ENCODE results near the gene EFCAB8. TPM values are rescaled to one million over a fixed set of nuclear protein-coding genes. Genes with fewer than 3 reads are reported as not detected.
"Not testable (repeated sequence)": the region's sequence is repeated elsewhere in the genome, so short reads cannot be mapped to it uniquely, and the experiment has no call there.

Gene EFCAB8
- total RNA-seq, 1 donor from 2014 or later = 1.0 TPM

GRCh38 chr20:32957459-32957858, 98.7 kb downstream of the EFCAB8 start:
- DNase-seq (ENCODE audit: low spot score) = no peak

DNA sequence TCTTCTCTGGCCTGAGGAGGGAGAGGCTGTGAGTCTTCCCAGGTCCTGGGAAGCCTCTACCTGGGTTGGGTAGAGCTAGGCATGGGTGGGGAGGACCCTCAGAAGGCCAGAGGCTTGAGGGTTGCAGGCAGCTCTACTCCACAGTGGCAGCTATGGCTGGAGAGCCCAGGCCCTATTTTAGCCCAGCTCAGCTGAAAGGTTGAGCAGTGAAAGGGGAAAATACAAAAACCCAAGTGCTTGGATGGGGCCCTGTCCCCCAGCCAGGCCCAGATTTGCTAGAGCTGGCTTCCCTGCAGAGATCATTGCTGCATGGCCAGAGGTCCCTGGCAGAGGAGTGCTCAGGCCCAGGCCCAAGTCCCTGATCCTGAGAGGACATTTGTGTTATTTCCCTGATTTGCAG, 99.9 kb downstream of the EFCAB8 start:
- DNase-seq (ENCODE audit: low spot score) = no peak

DNA sequence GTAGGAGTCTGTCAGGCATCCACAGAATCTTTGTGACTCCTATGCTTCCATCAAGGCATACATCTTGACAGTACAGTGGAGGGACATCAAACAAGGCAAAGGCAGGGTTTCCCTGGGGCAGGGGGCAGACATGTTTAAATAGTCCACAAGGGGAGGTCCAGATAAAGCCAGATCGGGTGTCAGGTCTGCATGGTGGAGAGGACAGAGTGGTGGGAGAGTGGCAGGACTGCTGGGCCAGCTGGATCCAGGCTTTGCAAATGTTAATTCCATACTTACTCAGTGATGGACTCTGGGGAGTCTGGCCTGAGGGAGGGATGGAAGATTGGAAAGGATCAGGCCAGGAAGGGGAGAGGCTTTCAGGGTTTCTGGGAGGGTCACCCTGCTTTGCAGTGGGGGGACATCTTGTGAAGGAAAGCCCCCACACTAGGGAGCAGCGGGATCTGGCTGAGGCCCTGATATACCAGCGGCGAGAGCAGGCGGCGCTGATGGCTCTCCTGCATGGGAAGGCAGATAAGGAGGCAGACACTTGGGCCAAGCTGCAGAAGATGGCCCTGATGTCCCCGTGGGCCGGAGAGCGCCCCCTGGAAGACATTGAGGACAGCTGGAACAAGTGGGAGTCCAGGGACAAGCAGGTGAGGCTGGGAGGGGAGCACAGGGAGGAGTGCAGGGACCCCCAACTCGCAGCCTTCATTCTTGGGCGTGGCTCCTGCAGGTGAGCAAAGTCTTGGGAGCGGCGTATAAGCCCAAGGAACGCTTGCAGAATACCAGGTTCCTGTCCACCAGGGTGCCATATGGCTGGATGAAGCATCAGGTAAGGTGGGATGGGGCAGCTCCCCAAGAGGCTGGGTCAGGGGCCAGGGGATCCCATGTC, 100.9 kb downstream of the EFCAB8 start:
- DNase-seq (ENCODE audit: low spot score) = peak; percentile 29

GRCh38 chr20:32960222-32960518, 101.4 kb downstream of the EFCAB8 start:
- no peak for DNase-seq (ENCODE audit: low spot score)

GRCh38 chr20:32960849-32961731, 102.4 kb downstream of the EFCAB8 start:
- peak; percentile 34 for DNase-seq (ENCODE audit: low spot score)

GRCh38 chr20:32962053-32962452, 103.3 kb downstream of the EFCAB8 start:
- no peak for DNase-seq (ENCODE audit: low spot score)

DNA sequence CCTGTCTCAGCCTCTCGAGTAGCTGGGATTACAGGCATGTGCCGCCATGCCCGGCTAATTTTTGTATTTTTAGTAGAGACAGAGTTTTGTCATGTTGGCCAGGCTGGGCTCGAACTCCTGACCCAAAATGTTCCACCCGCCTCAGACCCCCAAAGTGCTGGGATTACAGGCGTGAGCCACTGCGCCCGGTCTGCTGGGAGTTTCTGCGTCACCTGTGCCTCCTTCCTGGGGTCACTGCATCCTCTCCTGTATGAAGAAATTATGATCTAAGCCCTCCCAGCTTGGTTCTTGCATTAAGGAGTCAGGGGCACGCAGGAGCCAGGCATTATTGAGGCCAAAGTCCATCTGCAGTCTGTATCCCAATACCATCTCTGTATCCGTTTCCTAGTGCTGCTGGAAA, 103.9 kb downstream of the EFCAB8 start:
- not testable (repeated sequence) for DNase-seq (ENCODE audit: low spot score)

DNA sequence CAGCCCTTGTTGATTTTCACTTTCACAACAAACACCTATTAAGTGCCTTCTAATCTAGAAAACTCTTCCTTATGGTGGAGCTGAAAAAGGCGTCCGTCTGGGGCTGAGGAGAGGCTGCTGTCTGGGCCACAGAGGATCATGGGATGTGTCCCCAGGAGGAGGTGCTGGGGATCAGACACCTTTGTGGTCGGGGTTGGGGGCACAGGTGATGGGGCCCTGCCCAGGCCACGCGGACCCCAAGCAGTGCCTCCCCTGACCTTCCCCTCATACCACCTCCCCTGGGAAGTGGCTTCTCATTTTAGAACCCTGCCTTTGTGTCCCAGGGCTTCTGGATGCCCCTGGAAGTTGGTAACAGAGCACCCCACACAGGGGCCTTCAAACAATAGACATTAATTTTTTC, 104.5 kb downstream of the EFCAB8 start:
- no peak for DNase-seq (ENCODE audit: low spot score)

- peak; percentile 22 for DNase-seq (ENCODE audit: low spot score)
Observed at GRCh38 chr20:32964575-32964974, 105.9 kb downstream of the EFCAB8 start.

DNA sequence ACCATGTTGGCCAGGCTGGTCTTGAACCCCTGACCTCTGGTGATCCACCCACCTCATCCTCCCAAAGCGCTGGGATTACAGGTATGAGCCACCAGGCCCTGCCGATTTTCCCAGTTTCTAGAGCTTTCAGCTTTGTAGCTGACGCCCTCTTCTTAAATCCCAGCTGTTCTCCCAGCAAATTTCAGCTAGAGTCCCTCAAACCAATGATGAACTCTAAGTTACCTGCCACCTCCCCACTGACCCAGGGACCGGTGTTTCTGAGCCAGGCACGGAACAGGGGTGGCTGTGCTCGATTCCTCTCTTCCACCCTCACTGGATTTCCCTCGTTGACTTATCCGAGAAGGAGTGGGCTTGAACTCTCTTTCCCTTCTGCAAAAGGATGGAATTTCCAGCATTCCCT, 106.4 kb downstream of the EFCAB8 start:
- DNase-seq (ENCODE audit: low spot score) = peak; percentile 32

DNA sequence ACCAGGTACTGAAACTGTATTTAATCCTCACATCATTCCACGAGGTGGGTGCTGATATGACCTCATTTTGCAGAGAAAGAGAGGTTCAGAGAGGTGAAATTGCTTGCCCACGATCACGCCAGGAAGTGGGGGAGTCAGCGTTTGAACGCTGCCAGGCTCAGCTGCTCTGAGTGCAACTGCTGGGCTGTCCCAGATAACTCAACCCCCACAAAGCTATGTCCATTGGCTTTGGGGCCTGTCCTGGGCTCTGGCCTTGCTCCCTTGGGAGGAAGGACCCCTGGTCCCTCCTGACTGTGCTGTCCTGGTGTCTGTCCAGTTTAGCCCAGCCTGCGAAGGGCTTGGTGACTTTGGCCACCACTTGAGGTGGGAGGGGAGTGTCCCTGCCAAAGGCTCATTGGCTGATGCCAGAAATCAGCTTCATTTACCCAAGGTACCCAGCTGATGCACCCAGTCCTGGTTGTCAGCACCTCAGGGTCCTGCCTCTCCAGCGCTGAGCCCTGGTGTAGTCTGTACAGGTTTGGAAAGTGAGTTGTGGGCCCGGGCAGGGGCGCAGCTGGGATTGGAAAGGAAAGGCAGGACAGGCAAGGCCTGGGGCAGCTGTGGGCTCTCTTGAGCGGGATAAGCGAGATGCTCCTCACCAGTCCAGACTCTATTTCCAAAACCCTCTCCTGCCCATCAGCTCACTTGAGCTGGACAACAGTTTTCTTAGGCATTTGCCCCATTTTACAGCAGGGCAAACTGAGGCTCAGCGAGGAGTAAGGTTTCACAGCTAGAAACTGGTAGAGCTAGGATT, 107.1 kb downstream of the EFCAB8 start:
- DNase-seq (ENCODE audit: low spot score) = peak; percentile 32

GRCh38 chr20:32966382-32966781, 107.7 kb downstream of the EFCAB8 start:
- DNase-seq (ENCODE audit: low spot score) = peak; percentile 25

- DNase-seq (ENCODE audit: low spot score) = peak; percentile 38
Observed at GRCh38 chr20:32966881-32967781, 108.4 kb downstream of the EFCAB8 start.

GRCh38 chr20:32967961-32968457, 109.3 kb downstream of the EFCAB8 start:
- DNase-seq (ENCODE audit: low spot score) = peak; percentile 35

DNA sequence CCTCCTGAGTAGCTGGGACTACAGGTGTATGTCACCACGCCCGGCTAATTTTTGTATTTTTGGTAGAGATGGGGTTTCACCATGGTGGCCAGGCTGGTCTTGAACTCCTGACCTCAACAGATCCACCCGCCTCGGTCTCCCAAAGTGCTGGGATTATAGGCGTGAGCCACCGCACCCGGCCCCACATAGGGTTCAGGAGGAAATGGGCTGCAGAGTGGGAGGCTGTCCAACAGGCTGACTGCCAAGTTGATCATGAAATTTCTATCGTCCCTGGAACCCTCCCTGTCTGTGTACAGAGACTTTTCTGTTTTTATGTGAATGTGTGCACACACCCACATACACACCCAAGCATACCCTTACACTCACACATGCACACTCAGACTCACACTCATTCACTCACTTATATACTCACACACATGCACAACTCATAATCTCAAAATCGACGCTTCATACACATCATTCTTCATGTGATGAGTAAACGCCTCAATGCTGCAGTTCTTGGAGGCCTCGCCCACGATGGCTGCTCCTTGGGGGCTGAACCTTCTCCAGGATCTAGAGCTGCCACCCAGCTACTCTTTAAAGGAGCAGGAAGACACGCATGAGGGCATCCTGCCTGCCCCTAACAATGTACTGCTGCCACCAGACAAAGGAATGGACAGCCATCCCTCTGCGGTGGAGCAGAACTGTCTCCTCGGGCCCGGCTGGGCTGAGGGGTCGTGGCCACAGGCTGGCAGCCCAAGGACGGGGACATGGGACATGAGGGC, 109.9 kb downstream of the EFCAB8 start:
- peak; percentile 41 for DNase-seq (ENCODE audit: low spot score)

GRCh38 chr20:32969356-32970114, 110.8 kb downstream of the EFCAB8 start:
- peak; percentile 29 for DNase-seq (ENCODE audit: low spot score)

GRCh38 chr20:32970115-32970972, 111.6 kb downstream of the EFCAB8 start:
- peak; percentile 33 for DNase-seq (ENCODE audit: low spot score)

GRCh38 chr20:32970973-32971300, 112.2 kb downstream of the EFCAB8 start:
- DNase-seq (ENCODE audit: low spot score) = no peak

Data from ureter (tissue), 1 donor.